ENCODE measurements around the gene MAP3K14.

- TF ChIP-seq CTCF (IDR thresholded peaks at IDR 0.05; ENCODE audit: low read depth, low read length) (no peak), EZH2phosphoT487 (IDR thresholded peaks at IDR 0.05; ENCODE audit: low read depth) (no peak)
These were observed 18.2 kb upstream of the MAP3K14 start for GRCh38 chr17:45334701-45335677.
